ENCODE results near the gene C10orf105. TPM values are rescaled to one million over a fixed set of nuclear protein-coding genes. Genes with fewer than 3 reads are reported as not detected.
A peak's percentile ranks its signal among the peaks of the same experiment; 100 is the strongest.

C10orf105 gene
- polyA plus RNA-seq, 1 donor from 2014 or later: not detected

GRCh38 chr10:71721313-71721712 lies 1.7 kb upstream of the C10orf105 start:
- no peaks in the 10 kb centered on the region for H3K9me3 Mint-ChIP-seq
- H3K27me3 Mint-ChIP-seq: no peaks in the 10 kb centered on the region
- peak overlapping the region in 1 of 3 donors; percentile 73 for H3K27ac Mint-ChIP-seq
- H3K4me1 Mint-ChIP-seq: peaks cover 7 to 20% (median 14%) of the 10 kb centered on the region in 3 donors
- no peaks in the 10 kb centered on the region for H3K36me3 Mint-ChIP-seq
- H3K4me3 Mint-ChIP-seq: no peak overlapping the region

GRCh38 chr10:71720288-71720687 lies 710 bp upstream of the C10orf105 start:
- H3K9me3 Mint-ChIP-seq: no peaks in the 10 kb centered on the region
- H3K4me1 Mint-ChIP-seq: peaks cover 3 to 12% (median 9%) of the 10 kb centered on the region in 3 donors
- H3K27ac Mint-ChIP-seq: no peak overlapping the region
- H3K4me3 Mint-ChIP-seq: no peak overlapping the region
- H3K36me3 Mint-ChIP-seq: no peaks in the 10 kb centered on the region
- H3K27me3 Mint-ChIP-seq: no peaks in the 10 kb centered on the region

- Mint-ChIP-seq H3K36me3 (no peaks in the 10 kb centered on the region), H3K27me3 (no peaks in the 10 kb centered on the region), H3K27ac (peak overlapping the region in 1 of 3 donors; percentile 82), H3K4me1 (peaks cover 5 to 18% (median 14%) of the 10 kb centered on the region in 3 donors), H3K4me3 (no peak overlapping the region), H3K9me3 (no peaks in the 10 kb centered on the region)
Measured at GRCh38 chr10:71719042-71719441, 536 bp downstream of the C10orf105 start.

- peak overlapping the region in 1 of 3 donors; percentile 59 for H3K27ac Mint-ChIP-seq
- H3K9me3 Mint-ChIP-seq: no peaks in the 10 kb centered on the region
- H3K27me3 Mint-ChIP-seq: no peaks in the 10 kb centered on the region
- no peak overlapping the region for H3K4me3 Mint-ChIP-seq
- no peaks in the 10 kb centered on the region for H3K36me3 Mint-ChIP-seq
- peaks cover 13 to 25% (median 21%) of the 10 kb centered on the region in 3 donors for H3K4me1 Mint-ChIP-seq
Measured at GRCh38 chr10:71718165-71718698, 1.3 kb downstream of the C10orf105 start.

GRCh38 chr10:71717551-71717951 lies 2.0 kb downstream of the C10orf105 start:
- no peaks in the 10 kb centered on the region for H3K27me3 Mint-ChIP-seq
- H3K27ac Mint-ChIP-seq: no peak overlapping the region
- peaks cover 18 to 27% (median 26%) of the 10 kb centered on the region in 3 donors for H3K4me1 Mint-ChIP-seq
- H3K4me3 Mint-ChIP-seq: peak overlapping the region in 1 of 4 donors; percentile 39
- H3K36me3 Mint-ChIP-seq: no peaks in the 10 kb centered on the region
- no peaks in the 10 kb centered on the region for H3K9me3 Mint-ChIP-seq

GRCh38 chr10:71717056-71717455 lies 2.5 kb downstream of the C10orf105 start:
- Mint-ChIP-seq H3K36me3 (no peaks in the 10 kb centered on the region), H3K27ac (peak overlapping the region in 1 of 3 donors; percentile 80), H3K9me3 (no peaks in the 10 kb centered on the region), H3K27me3 (no peaks in the 10 kb centered on the region), H3K4me1 (peaks cover 21 to 30% (median 25%) of the 10 kb centered on the region in 3 donors), H3K4me3 (no peak overlapping the region)

- Mint-ChIP-seq H3K4me1 (peaks cover 19 to 31% (median 25%) of the 10 kb centered on the region in 3 donors), H3K27ac (no peak overlapping the region), H3K9me3 (no peaks in the 10 kb centered on the region), H3K4me3 (no peak overlapping the region), H3K27me3 (no peaks in the 10 kb centered on the region), H3K36me3 (no peaks in the 10 kb centered on the region)
Measured at GRCh38 chr10:71716426-71716825, 3.2 kb downstream of the C10orf105 start.

- Mint-ChIP-seq H3K36me3 (no peaks in the 10 kb centered on the region), H3K9me3 (no peaks in the 10 kb centered on the region), H3K4me1 (peaks cover 19 to 31% (median 25%) of the 10 kb centered on the region in 3 donors), H3K27ac (no peak overlapping the region), H3K27me3 (no peaks in the 10 kb centered on the region), H3K4me3 (no peak overlapping the region)
Measured at GRCh38 chr10:71715860-71716259, 3.7 kb downstream of the C10orf105 start.

- Mint-ChIP-seq H3K27me3 (no peaks in the 10 kb centered on the region), H3K4me3 (peak overlapping the region in 2 of 4 donors; percentile 60 to 75), H3K36me3 (no peaks in the 10 kb centered on the region), H3K9me3 (no peaks in the 10 kb centered on the region), H3K27ac (no peak overlapping the region), H3K4me1 (peaks cover 20 to 32% (median 25%) of the 10 kb centered on the region in 3 donors)
Measured at GRCh38 chr10:71715026-71715425, 4.6 kb downstream of the C10orf105 start.

- Mint-ChIP-seq H3K27ac (peak overlapping the region in 2 of 3 donors; percentile 73 to 91), H3K27me3 (no peaks in the 10 kb centered on the region), H3K4me3 (peak overlapping the region in 2 of 4 donors; percentile 87), H3K36me3 (no peaks in the 10 kb centered on the region), H3K9me3 (no peaks in the 10 kb centered on the region), H3K4me1 (peaks cover 24 to 37% (median 30%) of the 10 kb centered on the region in 3 donors)
Measured at GRCh38 chr10:71714592-71714991, 5.0 kb downstream of the C10orf105 start.

- Mint-ChIP-seq H3K4me3 (peak overlapping the region in 2 of 4 donors; percentile 87), H3K27me3 (no peaks in the 10 kb centered on the region), H3K9me3 (no peaks in the 10 kb centered on the region), H3K27ac (peak overlapping the region; percentile 48 to 91 (median 73)), H3K36me3 (no peaks in the 10 kb centered on the region), H3K4me1 (peaks cover 25 to 40% (median 31%) of the 10 kb centered on the region in 3 donors)
Measured at GRCh38 chr10:71714031-71714410, 5.6 kb downstream of the C10orf105 start.

GRCh38 chr10:71713135-71714030 lies 6.2 kb downstream of the C10orf105 start:
- H3K4me1 Mint-ChIP-seq: peaks cover 25 to 41% (median 31%) of the 10 kb centered on the region in 3 donors
- no peaks in the 10 kb centered on the region for H3K27me3 Mint-ChIP-seq
- H3K27ac Mint-ChIP-seq: peak overlapping the region; percentile 48 to 91 (median 73)
- no peaks in the 10 kb centered on the region for H3K36me3 Mint-ChIP-seq
- peak overlapping the region in 2 of 4 donors; percentile 87 for H3K4me3 Mint-ChIP-seq
- H3K9me3 Mint-ChIP-seq: no peaks in the 10 kb centered on the region

GRCh38 chr10:71712572-71713134 lies 6.9 kb downstream of the C10orf105 start:
- no peaks in the 10 kb centered on the region for H3K36me3 Mint-ChIP-seq
- peak overlapping the region; percentile 49 to 59 (median 53) for H3K27ac Mint-ChIP-seq
- H3K4me3 Mint-ChIP-seq: peak overlapping the region in 1 of 4 donors; percentile 23
- H3K27me3 Mint-ChIP-seq: no peaks in the 10 kb centered on the region
- no peaks in the 10 kb centered on the region for H3K9me3 Mint-ChIP-seq
- peaks cover 25 to 47% (median 32%) of the 10 kb centered on the region in 3 donors for H3K4me1 Mint-ChIP-seq

- Mint-ChIP-seq H3K27ac (peak overlapping the region; percentile 24 to 53 (median 49)), H3K9me3 (no peaks in the 10 kb centered on the region), H3K27me3 (no peaks in the 10 kb centered on the region), H3K4me1 (peaks cover 25 to 47% (median 32%) of the 10 kb centered on the region in 3 donors), H3K4me3 (peak overlapping the region in 1 of 4 donors; percentile 23), H3K36me3 (no peaks in the 10 kb centered on the region)
Measured at GRCh38 chr10:71712170-71712569, 7.4 kb downstream of the C10orf105 start.

- no peaks in the 10 kb centered on the region for H3K36me3 Mint-ChIP-seq
- H3K27me3 Mint-ChIP-seq: no peaks in the 10 kb centered on the region
- H3K4me1 Mint-ChIP-seq: peaks cover 25 to 47% (median 32%) of the 10 kb centered on the region in 3 donors
- H3K4me3 Mint-ChIP-seq: peak overlapping the region in 1 of 4 donors; percentile 28
- H3K9me3 Mint-ChIP-seq: no peaks in the 10 kb centered on the region
- H3K27ac Mint-ChIP-seq: no peak overlapping the region
Measured at GRCh38 chr10:71711052-71711623, 8.4 kb downstream of the C10orf105 start.

All from IgD-negative memory B cell (primary cell).